ENCODE data around the gene LRAT.

DNA sequence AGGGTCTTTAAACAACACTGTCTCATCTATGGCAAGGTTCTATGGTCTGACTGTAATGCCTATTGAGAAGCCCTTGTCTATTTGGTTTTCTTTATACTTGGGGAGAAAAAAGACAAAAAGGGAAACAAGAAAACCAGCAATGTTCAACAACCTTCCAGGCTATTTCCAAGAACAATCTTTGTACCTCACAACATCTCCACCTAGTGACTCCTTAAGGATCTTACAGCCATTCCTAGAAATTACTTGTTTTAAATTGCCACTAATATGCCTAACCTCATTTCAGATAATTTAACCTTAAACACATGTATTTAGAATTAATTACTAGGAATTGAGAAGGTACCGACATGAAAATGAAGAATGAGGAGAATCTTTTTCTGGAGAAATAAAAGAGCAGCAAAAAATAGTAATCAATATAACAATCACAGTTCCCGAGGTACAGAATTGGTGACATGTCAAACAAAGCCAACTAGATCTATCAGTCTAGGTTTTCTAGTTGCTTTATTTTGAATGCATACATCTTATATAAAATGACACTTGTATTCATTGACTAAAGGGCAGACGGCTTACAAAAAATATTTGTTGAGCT, 35.7 kb downstream of the LRAT start:
- TF ChIP-seq, protein P1, sequence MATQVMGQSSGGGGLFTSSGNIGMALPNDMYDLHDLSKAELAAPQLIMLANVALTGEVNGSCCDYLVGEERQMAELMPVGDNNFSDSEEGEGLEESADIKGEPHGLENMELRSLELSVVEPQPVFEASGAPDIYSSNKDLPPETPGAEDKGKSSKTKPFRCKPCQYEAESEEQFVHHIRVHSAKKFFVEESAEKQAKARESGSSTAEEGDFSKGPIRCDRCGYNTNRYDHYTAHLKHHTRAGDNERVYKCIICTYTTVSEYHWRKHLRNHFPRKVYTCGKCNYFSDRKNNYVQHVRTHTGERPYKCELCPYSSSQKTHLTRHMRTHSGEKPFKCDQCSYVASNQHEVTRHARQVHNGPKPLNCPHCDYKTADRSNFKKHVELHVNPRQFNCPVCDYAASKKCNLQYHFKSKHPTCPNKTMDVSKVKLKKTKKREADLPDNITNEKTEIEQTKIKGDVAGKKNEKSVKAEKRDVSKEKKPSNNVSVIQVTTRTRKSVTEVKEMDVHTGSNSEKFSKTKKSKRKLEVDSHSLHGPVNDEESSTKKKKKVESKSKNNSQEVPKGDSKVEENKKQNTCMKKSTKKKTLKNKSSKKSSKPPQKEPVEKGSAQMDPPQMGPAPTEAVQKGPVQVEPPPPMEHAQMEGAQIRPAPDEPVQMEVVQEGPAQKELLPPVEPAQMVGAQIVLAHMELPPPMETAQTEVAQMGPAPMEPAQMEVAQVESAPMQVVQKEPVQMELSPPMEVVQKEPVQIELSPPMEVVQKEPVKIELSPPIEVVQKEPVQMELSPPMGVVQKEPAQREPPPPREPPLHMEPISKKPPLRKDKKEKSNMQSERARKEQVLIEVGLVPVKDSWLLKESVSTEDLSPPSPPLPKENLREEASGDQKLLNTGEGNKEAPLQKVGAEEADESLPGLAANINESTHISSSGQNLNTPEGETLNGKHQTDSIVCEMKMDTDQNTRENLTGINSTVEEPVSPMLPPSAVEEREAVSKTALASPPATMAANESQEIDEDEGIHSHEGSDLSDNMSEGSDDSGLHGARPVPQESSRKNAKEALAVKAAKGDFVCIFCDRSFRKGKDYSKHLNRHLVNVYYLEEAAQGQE (IDR thresholded peaks at IDR 0.05; ENCODE audit: borderline replicate concordance) = peak; percentile 48; the same call in 1 of the 2 replicates
- TF ChIP-seq, protein P1 (CRISPR knock-in tag; IDR thresholded peaks at IDR 0.05; ENCODE audit: low read depth) = no peak
- peak; percentile 37 to 63 (median 47); a peak in 4 of 6 replicates for TF ChIP-seq CTCF (IDR thresholded peaks at IDR 0.05 in 2 of 3, conservative IDR thresholded peaks at IDR 0.05 in 1 of 3; ENCODE audit: insufficient read depth in 2 of 3, low read depth in 1 of 3, low read length in 3 of 3)
- TF ChIP-seq ZNF175 (CRISPR knock-in tag; IDR thresholded peaks at IDR 0.05; ENCODE audit: low read depth) = no peak
- TF ChIP-seq ZBTB7A (IDR thresholded peaks at IDR 0.05; ENCODE audit: borderline replicate concordance, control insufficient read depth, low read depth, low read length) = no peak
- no peak for TF ChIP-seq EZH2 (IDR thresholded peaks at IDR 0.05; ENCODE audit: borderline replicate concordance, low read depth, low read length)

Data from K562 (cell line).